Neural cell (in vitro differentiated cells): ENCODE data around the gene PHLDB1. TPM values are rescaled to one million over a fixed set of nuclear protein-coding genes. Genes with fewer than 3 reads are reported as not detected.

ENCODE experiments used
- H2AFZ ChIP-seq: fragments of 200-600, 300-800 bp; sonication (generic), shearing (Covaris generic); 2 replicates; pipeline ENCODE4 v1.6.0; 2014; ENCODE audit warnings: low read depth, mild to moderate bottlenecking, antibody characterized with exemption, low read length, moderate library complexity
- H3F3A ChIP-seq: fragments of 200-600 bp; shearing (Covaris generic); 2 replicates; pipeline ENCODE4 v1.6.1; 2016; ENCODE audit warnings: mild to moderate bottlenecking, moderate library complexity, mixed read lengths, antibody characterized with exemption, low read length; ENCODE audit not compliant: insufficient read depth, poor library complexity, severe bottlenecking
- H3K27ac ChIP-seq: fragments of 200-600, 300-800 bp; sonication (generic), shearing (Covaris generic); 2 replicates; pipeline ENCODE4 v1.5.1; 2014; ENCODE audit warnings: mild to moderate bottlenecking, low read length, moderate library complexity
- H3K27me3 ChIP-seq: fragments of 300-800, 200-600 bp; sonication (generic), shearing (Covaris generic); 2 replicates; pipeline ENCODE4 v1.6.0; 2014; ENCODE audit warnings: mild to moderate bottlenecking, low read depth, low read length, moderate library complexity; ENCODE audit not compliant: insufficient read depth
- H3K36me3 ChIP-seq: fragments of 300-800, 200-600 bp; sonication (generic), shearing (Covaris generic); 2 replicates; pipeline ENCODE4 v1.5.1; 2014; ENCODE audit warnings: mild to moderate bottlenecking, antibody characterized with exemption, low read length, moderate library complexity; ENCODE audit not compliant: insufficient read depth
- H3K4me2 ChIP-seq: fragments of 300-800, 200-600 bp; sonication (generic), shearing (Covaris generic); 2 replicates; pipeline ENCODE4 v1.6.0; 2014; ENCODE audit warnings: mild to moderate bottlenecking, low read length
- H3K4me3 ChIP-seq: fragments of 300-800, 200-600 bp; sonication (generic), shearing (Covaris generic); 2 replicates; pipeline ENCODE4 v1.5.1; 2014; ENCODE audit warnings: mild to moderate bottlenecking, low read length, moderate library complexity
- H3K79me2 ChIP-seq: fragments of 200-600 bp; shearing (Covaris generic); replicated peaks from 2 replicates; pipeline ENCODE4 v1.6.0; 2014; ENCODE audit warnings: mild to moderate bottlenecking, low read length, moderate library complexity; ENCODE audit not compliant: insufficient read depth
- H3K9ac ChIP-seq: fragments of 300-800, 200-600 bp; sonication (generic), shearing (Covaris generic); 2 replicates; pipeline ENCODE4 v1.6.1; 2016; ENCODE audit warnings: mild to moderate bottlenecking, low read length, mixed read lengths
- H3K9me2 ChIP-seq: fragments of 200-600 bp; shearing (Covaris generic); 2 replicates; pipeline ENCODE4 v1.6.1; 2016; ENCODE audit warnings: mild to moderate bottlenecking, low read length, mixed read lengths; ENCODE audit not compliant: insufficient read depth
- H3K9me3 ChIP-seq: fragments of 200-600, 300-800 bp; sonication (generic), shearing (Covaris generic); 2 replicates; pipeline ENCODE4 v1.6.1; 2016; ENCODE audit warnings: mild to moderate bottlenecking, mixed run types, low read length, moderate library complexity, mixed read lengths
- H4K20me1 ChIP-seq: fragments of 200-600 bp; shearing (Covaris generic); 2 replicates; pipeline ENCODE4 v1.6.1; 2016; ENCODE audit warnings: mild to moderate bottlenecking, mixed run types; ENCODE audit not compliant: insufficient read depth
- CTCF ChIP-seq: fragments of 450-650 bp; IDR thresholded peaks from 2 replicates; pipeline ENCODE4 v1.5.1; 2014; ENCODE audit warnings: antibody characterized with exemption, mild to moderate bottlenecking, moderate library complexity; ENCODE audit not compliant: poor library complexity, severe bottlenecking
- EP300 ChIP-seq: fragments of 450-650 bp; conservative IDR thresholded peaks from 2 replicates; pipeline ENCODE4 v1.6.1; 2014; ENCODE audit warnings: antibody characterized with exemption, mild to moderate bottlenecking, moderate library complexity; ENCODE audit not compliant: poor library complexity, severe bottlenecking
- EZH2 ChIP-seq: fragments of 200-600, 300-800 bp; shearing (Covaris generic), sonication (generic); IDR thresholded peaks from 2 replicates; pipeline ENCODE4 v1.6.1; 2014; ENCODE audit warnings: antibody characterized with exemption, low read length, borderline replicate concordance, mild to moderate bottlenecking; ENCODE audit not compliant: insufficient read depth, poor library complexity, severe bottlenecking
- MXI1 ChIP-seq: fragments of 450-650 bp; conservative IDR thresholded peaks from 2 replicates; pipeline ENCODE4 v1.6.1; 2014; ENCODE audit warnings: antibody characterized with exemption, mild to moderate bottlenecking; ENCODE audit not compliant: poor library complexity, severe bottlenecking
- POLR2AphosphoS5 ChIP-seq: IDR thresholded peaks from 2 replicates; pipeline ENCODE4 v1.6.1; 2012
- RAD21 ChIP-seq: fragments of 450-650 bp; conservative IDR thresholded peaks from 2 replicates; pipeline ENCODE4 v1.6.1; 2014; ENCODE audit warnings: antibody characterized with exemption, mild to moderate bottlenecking, moderate library complexity
- REST ChIP-seq: IDR thresholded peaks from 2 replicates; pipeline ENCODE4 v1.6.1; 2012; ENCODE audit warnings: borderline replicate concordance
- SMC3 ChIP-seq: fragments of 450-650 bp; conservative IDR thresholded peaks from 2 replicates; pipeline ENCODE4 v1.6.1; 2014; ENCODE audit warnings: antibody characterized with exemption, mild to moderate bottlenecking, moderate library complexity; ENCODE audit not compliant: poor library complexity
- TAF1 ChIP-seq: IDR thresholded peaks from 2 replicates; pipeline ENCODE4 v1.6.1; 2012; ENCODE audit warnings: low read depth
- polyA plus RNA-seq: library from polyadenylated mRNA; depleted of rRNA; stranded (reverse); fragments of >200 nt; gene quantifications from 2 replicates; pipeline ENCODE4 v1.2.3, GENCODE V29; 2014

PHLDB1 gene
- polyA plus RNA-seq, 1 donor from 2014 or later, result 114 TPM

GRCh38 chr11:118650366-118650765 lies 43.0 kb downstream of the PHLDB1 start:
- Histone ChIP-seq H3K9ac (no peak overlapping the region), H3F3A (no peaks in the 10 kb centered on the region), H3K79me2 (no peaks in the 10 kb centered on the region), H3K27me3 (no peaks in the 10 kb centered on the region), H3K9me2 (no peaks in the 10 kb centered on the region), H2AFZ (no peak overlapping the region), H3K27ac (no peak overlapping the region), H4K20me1 (no peaks in the 10 kb centered on the region), H3K36me3 (peaks cover 3% of the 10 kb centered on the region), H3K9me3 (no peaks in the 10 kb centered on the region), H3K4me3 (no peak overlapping the region), H3K4me2 (no peak overlapping the region)
- TF ChIP-seq TAF1, result no peak
- TF ChIP-seq REST, result no peak
- no peak for TF ChIP-seq EZH2
- no peak for TF ChIP-seq SMC3
- TF ChIP-seq CTCF, result no peak
- no peak for TF ChIP-seq EP300
- no peak for TF ChIP-seq POLR2AphosphoS5
- TF ChIP-seq RAD21, result no peak
- TF ChIP-seq MXI1, result no peak

- no peak overlapping the region for H3K9ac ChIP-seq
- H3K27me3 ChIP-seq, result no peaks in the 10 kb centered on the region
- H3K9me3 ChIP-seq, result no peaks in the 10 kb centered on the region
- H3K27ac ChIP-seq, result no peak overlapping the region
- H3K9me2 ChIP-seq, result no peaks in the 10 kb centered on the region
- H3K4me3 ChIP-seq, result no peak overlapping the region
- H2AFZ ChIP-seq, result no peak overlapping the region
- H4K20me1 ChIP-seq, result no peaks in the 10 kb centered on the region
- no peaks in the 10 kb centered on the region for H3K79me2 ChIP-seq
- TF ChIP-seq EP300, result no peak
- no peak for TF ChIP-seq POLR2AphosphoS5
- no peak for TF ChIP-seq CTCF
- no peak for TF ChIP-seq EZH2
- TF ChIP-seq SMC3, result no peak
- TF ChIP-seq TAF1, result no peak
- H3F3A ChIP-seq, result no peaks in the 10 kb centered on the region
- peaks cover 10% of the 10 kb centered on the region for H3K36me3 ChIP-seq
- H3K4me2 ChIP-seq, result no peak overlapping the region
These were observed 44.4 kb downstream of the PHLDB1 start for GRCh38 chr11:118651820-118652219.
